Measurements from ENCODE around the gene MYBBP1A.

MYBBP1A gene

DNA sequence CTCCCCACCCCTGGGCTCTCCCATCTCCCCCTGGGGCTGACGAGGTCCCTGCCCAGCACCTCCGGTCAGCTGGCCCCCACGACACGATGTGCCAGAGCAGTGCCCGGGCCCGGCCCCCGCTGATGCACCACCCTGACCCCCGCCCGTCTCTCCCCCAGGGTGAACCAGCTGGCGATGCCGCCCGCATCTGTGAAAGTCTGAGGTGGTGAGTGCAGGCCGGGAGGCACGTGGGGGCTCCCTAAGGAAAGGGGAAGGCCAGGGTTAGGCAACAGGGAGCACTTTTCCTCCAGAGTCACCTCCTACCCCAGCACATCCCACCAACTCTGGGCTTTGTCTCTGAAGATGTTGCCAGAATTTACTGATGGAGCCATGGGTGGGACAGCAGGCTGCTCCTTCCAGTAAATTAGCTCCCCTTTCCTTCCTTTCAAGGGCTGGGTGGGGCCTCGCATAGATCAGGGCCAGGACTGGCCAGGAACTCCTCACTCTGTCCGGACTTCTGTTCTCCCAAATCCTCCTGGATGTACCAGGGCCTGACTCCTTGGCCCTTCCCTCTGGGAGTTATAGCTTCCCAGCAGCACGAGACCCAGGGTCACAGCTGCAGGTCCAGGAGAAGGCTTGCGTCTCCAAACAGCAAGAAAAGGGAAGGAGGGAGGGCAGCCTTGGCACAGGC, 18.3 kb downstream of the MYBBP1A start:
- TF ChIP-seq CTCF (IDR thresholded peaks at IDR 0.05): no peak

DNA sequence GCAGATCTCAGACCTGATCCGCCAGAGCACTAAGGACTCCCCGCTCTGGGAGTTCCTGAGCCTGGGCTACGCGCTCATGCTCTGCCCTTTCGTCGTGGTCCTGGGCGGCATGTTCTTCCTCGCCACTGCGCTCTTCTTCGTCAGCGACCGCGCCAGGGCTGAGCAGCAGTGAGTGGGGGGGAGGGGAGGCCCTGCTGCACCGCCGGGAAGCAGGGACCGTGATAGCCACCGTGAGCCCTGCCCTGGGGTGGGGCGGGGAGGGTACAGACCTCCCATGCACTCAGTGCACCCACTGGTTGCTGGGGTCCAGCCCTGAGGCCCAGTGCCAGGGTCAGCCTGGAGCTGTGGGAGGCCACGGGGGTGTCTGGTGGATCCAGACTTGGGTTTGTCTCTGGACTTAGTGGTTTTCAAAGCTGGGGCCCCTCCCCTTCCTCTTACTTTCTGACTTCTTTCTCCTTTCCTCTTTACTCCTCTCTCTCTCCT, 18.9 kb downstream of the MYBBP1A start:
- no peak for TF ChIP-seq CTCF (IDR thresholded peaks at IDR 0.05)

GRCh38 chr17:4535667-4536258, 19.4 kb downstream of the MYBBP1A start:
- TF ChIP-seq CTCF (IDR thresholded peaks at IDR 0.05): no peak

- TF ChIP-seq CTCF (IDR thresholded peaks at IDR 0.05): no peak
Observed at GRCh38 chr17:4534928-4535666, 20.1 kb downstream of the MYBBP1A start.

DNA sequence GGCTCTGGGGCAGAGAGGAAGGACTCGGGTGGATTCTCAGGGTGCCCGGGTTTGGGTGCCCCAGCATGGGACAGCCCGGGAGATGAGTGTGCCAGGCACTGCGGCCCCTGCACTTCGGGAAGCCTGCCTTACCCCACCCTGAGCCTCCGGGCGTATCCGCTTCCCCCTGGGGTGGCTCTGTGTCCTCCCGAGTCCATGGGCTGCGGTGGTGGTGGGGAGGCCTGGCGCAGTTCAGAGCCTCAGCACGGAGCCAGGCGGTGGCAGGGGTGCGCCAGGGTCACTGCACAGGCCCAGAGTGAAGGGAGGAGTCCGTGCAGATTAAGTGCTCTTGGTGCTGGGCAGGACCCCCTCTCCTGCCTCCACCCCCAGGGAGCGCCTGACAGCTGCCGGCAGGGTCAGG, 20.7 kb downstream of the MYBBP1A start:
- TF ChIP-seq CTCF (IDR thresholded peaks at IDR 0.05): no peak

- no peak for TF ChIP-seq CTCF (IDR thresholded peaks at IDR 0.05)
Observed at GRCh38 chr17:4533523-4534504, 21.4 kb downstream of the MYBBP1A start.

All from LNCAP (cell line).